Retinal pigment epithelial cell (primary cell): ENCODE results near the gene CIAO2B.
"Not testable (repeated sequence)": the region's sequence is repeated elsewhere in the genome, so short reads cannot be mapped to it uniquely, and the experiment has no call there.

Source experiments
- DNase-seq: peaks from one replicate; pipeline ENCODE4 v3.0.0-alpha.2; 2010; ENCODE audit warnings: low read depth
- H3K4me3 ChIP-seq: 2 replicates; pipeline ENCODE4 v1.5.1; 2011; ENCODE audit warnings: mild to moderate bottlenecking, low read length, control low read depth, moderate library complexity
- TF ChIP-seq, protein P1 (sequence below): conservative IDR thresholded peaks from 2 replicates; pipeline ENCODE4 v1.5.1; 2011; ENCODE audit warnings: low read depth, low read length, control low read depth, inconsistent platforms

Gene CIAO2B

DNA sequence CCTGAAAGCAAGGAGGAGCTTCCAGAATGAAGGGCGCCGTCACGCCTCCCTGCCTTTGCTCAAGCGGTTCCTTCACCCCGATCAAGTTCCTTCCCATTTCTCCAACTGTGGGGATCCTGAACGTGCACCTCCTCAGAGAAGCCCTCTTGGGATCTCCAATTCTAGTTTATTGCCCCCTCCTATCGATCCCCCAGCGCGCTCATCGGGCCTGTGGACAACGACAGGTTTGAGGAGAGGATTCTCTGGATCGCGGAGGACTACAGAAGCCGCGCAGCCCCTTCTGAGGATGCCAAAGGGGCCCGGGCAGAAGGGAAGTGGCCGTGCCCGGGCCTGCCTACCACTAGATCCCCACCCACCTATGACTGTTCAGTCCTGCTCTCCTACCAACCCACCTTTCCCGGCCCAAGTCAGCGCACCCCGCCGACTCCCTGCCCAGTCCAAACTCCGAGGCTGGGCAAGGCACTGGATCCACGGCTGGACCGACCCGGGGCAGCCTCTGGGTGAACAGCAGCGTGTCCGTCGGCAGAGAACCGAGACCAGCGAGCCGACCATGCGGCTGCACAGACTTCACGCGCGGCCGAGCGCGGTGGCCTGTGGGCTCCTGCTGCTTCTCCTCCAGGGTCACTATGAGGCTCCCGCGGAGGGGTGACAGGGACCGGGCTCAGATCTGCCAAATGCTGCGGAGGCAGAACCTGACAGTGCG is 14.1 kb upstream of the CIAO2B start:
- DNase-seq: no peak
- TF ChIP-seq, protein P1, sequence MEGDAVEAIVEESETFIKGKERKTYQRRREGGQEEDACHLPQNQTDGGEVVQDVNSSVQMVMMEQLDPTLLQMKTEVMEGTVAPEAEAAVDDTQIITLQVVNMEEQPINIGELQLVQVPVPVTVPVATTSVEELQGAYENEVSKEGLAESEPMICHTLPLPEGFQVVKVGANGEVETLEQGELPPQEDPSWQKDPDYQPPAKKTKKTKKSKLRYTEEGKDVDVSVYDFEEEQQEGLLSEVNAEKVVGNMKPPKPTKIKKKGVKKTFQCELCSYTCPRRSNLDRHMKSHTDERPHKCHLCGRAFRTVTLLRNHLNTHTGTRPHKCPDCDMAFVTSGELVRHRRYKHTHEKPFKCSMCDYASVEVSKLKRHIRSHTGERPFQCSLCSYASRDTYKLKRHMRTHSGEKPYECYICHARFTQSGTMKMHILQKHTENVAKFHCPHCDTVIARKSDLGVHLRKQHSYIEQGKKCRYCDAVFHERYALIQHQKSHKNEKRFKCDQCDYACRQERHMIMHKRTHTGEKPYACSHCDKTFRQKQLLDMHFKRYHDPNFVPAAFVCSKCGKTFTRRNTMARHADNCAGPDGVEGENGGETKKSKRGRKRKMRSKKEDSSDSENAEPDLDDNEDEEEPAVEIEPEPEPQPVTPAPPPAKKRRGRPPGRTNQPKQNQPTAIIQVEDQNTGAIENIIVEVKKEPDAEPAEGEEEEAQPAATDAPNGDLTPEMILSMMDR: no peak
- peak overlapping the region; percentile 46 for H3K4me3 ChIP-seq

DNA sequence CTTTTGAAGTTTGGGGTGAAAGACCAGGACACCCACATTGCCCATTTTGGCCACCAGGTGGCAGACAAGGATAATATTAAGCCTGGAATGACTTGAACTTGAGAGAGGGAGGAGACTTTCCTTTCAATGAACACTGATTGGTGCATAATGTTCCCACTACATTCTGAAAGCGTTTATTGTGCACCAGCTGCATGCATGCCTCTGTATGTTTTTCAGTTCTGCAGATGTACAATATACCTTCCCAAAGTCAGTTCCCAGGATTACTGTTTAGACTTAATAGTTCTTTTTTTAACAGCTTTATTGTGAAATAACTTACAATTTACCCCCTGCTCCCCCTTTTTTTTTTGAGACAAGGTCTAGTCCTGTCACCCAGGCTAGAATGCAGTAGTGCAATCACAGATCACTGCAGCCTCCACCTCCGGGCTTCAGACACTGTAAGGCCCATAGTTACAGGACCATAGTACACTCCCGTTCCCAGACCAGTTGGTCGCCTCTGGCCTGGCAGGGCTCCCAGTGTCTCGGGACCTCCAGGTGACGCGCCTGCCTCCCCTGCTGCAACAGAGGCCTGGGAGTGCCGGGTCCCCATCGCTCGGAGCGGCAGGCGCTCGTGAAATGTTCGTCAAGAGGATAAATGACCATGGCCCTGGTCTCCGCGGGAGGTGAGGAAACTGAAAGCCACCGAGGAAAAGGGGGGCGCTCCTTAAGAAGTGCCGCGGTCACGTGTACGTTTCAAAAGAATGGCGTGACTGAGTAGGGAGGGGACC is 13.3 kb upstream of the CIAO2B start:
- peak overlapping the region; percentile 46 for H3K4me3 ChIP-seq
- DNase-seq: no peak
- TF ChIP-seq, protein P1: peak; percentile 89

DNA sequence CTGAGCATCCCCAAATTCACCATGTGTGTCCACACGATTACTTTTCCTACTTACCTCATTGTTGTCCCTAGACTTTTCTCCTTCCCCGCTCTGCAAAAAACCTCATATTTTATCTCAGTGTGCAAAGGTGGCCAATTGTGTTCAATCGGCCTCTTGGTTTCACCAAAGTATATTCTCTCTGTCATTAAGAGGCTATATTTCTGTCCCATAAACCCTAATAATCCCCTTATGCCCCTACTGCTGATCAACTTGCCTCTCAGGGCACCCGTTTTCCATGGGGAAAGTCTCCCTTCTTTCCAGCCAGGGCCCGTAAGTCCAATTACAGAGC is 12.7 kb upstream of the CIAO2B start:
- DNase-seq: no peak
- H3K4me3 ChIP-seq: no peak overlapping the region

DNA sequence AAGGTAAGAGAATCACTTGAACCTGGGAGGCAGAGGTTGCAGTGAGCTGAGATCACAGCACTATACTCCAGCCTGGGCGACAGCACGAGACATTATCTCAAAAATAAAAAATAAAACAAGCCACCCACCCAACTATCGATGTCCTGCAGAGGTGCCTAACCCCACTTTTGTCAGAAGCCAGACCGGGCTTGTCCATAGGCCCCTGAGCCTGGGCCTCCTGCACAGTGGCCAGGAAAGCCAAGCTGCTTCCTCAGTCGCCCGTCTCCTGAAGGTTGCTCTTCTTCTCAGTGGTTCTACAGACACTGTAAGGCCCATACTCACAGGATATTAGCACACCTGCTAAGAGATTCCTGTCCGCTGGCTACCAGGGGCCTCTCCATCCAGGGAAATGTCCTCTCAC is 12.3 kb upstream of the CIAO2B start:
- TF ChIP-seq, protein P1: no peak
- no peak for DNase-seq
- H3K4me3 ChIP-seq: no peak overlapping the region

More for the DNA sequence above, 12.7 kb upstream of the CIAO2B start:
- TF ChIP-seq, protein P1: no peak

DNA sequence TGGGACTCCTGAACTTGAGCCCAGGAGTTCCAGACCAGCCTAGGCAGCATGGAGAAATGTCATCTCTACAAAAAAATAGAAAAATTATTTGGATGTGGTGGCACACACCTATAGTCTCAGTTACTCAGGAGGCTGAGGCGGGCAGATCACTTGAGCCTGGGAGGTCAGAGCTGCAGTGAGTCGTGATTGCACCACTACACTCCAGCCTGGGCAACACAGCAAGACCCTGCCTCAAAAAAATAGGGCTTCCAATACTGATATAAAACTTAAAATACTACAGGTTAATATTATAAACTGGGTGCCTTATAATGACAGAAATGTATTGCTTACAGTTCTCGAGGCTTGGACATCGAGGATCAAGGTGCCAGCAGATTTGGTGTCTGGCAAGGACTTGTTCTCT is 11.7 kb upstream of the CIAO2B start:
- DNase-seq: no peak
- H3K4me3 ChIP-seq: no peak overlapping the region
- TF ChIP-seq, protein P1: no peak

DNA sequence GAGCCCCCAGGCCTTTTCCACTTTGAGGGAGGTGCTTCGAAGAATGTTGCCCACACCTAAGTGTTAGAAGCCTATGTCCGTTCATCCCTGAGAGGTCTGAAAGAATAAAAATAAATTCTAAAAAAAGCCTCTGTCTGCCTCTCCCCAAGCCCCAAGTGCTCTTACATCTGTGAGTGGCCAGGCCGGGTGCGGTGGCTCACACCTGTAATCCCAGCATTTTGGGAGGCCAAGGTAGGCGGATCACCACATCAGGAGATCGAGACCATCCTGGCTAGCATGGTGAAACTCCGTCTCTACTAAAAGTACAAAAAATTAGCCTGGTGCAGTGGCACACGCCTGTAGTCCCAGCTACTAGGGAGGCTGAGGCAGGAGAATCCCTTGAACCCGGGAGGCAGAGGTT is 10.8 kb upstream of the CIAO2B start:
- H3K4me3 ChIP-seq, DNase-seq: not testable (repeated sequence)

DNA sequence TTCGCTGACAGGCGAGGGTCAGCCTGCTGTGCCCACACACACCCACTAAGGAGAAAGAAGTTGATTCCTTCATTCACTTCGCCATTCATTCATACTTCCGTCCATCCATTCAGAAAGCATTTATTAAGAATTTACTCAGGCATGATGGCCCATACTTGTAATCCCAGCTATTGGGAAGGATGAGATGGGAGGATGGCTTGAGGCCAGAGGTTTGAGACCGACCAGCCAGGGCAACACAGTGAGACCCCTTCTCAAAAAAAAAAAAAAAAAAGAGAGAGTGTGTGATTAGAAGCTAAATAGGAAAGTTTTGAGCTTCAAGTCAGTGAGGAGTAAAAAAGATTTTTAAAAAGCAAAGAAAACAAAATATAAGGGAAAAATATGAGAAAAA is 9.8 kb upstream of the CIAO2B start:
- TF ChIP-seq, protein P1: no peak
- no peak for DNase-seq
- H3K4me3 ChIP-seq: no peak overlapping the region
